Cardiac fibroblast (primary cell): ENCODE results near the gene STPG2.

Experiments used
- DNase-seq, 2 donors: peaks; one replicate each; pipeline versions ENCODE4 v3.0.0 to v3.0.0-alpha.2; 2010; ENCODE audit warnings: low read depth in 2 of 2
- H3K4me3 ChIP-seq, 2 donors: replicated peaks in 1 of 2; 1 replicate in 1 of 2; 2 replicates in 1 of 2; pipeline ENCODE4 v1.5.1; 2011; ENCODE audit warnings: low read depth in 2 of 2, low read length in 2 of 2, mild to moderate bottlenecking in 2 of 2, moderate library complexity in 1 of 2
- CTCF ChIP-seq: IDR thresholded peaks from one replicate; pipeline ENCODE4 v1.5.1; 2011; ENCODE audit warnings: low read depth, mild to moderate bottlenecking, low read length, inconsistent platforms

Gene STPG2

GRCh38 chr4:98055800-98056501 lies 87.3 kb downstream of the STPG2 start:
- no peak for TF ChIP-seq CTCF
- no peak overlapping the region for H3K4me3 ChIP-seq
- DNase-seq: no peak

- no peak for TF ChIP-seq CTCF
- H3K4me3 ChIP-seq: no peak overlapping the region
- DNase-seq: no peak
Measured at GRCh38 chr4:98046665-98047064, 96.6 kb downstream of the STPG2 start.

- H3K4me3 ChIP-seq: no peak overlapping the region
- no peak for DNase-seq
- no peak for TF ChIP-seq CTCF
Measured at GRCh38 chr4:98030059-98030458, 113.2 kb downstream of the STPG2 start.

- peak in 1 of 2 donors; percentile 18 for DNase-seq
- TF ChIP-seq CTCF: no peak
- H3K4me3 ChIP-seq: no peak overlapping the region
Measured at GRCh38 chr4:98027827-98028226, 115.4 kb downstream of the STPG2 start.

- H3K4me3 ChIP-seq: no peak overlapping the region
- no peak for DNase-seq
- no peak for TF ChIP-seq CTCF
Measured at GRCh38 chr4:98026362-98026761, 116.9 kb downstream of the STPG2 start.

- DNase-seq: no peak
- no peak for TF ChIP-seq CTCF
- no peak overlapping the region for H3K4me3 ChIP-seq
Measured at GRCh38 chr4:98006814-98007412, 136.4 kb downstream of the STPG2 start.

- TF ChIP-seq CTCF: no peak
- no peak for DNase-seq
- no peak overlapping the region for H3K4me3 ChIP-seq
Measured at GRCh38 chr4:98006060-98006459, 137.2 kb downstream of the STPG2 start.
